GM13977 (cell line): ENCODE data around the gene SLAMF7.

ENCODE experiments used
- DNase-seq: peaks from one replicate; pipeline ENCODE4 v3.0.0; 2012; ENCODE audit warnings: low spot score
- in situ Hi-C: fragments of 300-500 bp; cut with MboI; formaldehyde crosslinking; loops from one replicate; pipeline ENCODE4 v1.12.0; 2022; ENCODE audit warnings: low sequenced_read_pairs, low pct_unique_long_range_greater_than_20kb, mixed read lengths, inconsistent platforms; ENCODE audit not compliant: unreplicated experiment
- TF ChIP-seq, protein P1 (sequence below): IDR thresholded peaks from 2 replicates; pipeline ENCODE4 v1.5.1; 2012; ENCODE audit warnings: mild to moderate bottlenecking, control low read depth; ENCODE audit not compliant: insufficient read depth; ENCODE audit errors: extremely low read depth, missing control alignments

SLAMF7 gene

DNA sequence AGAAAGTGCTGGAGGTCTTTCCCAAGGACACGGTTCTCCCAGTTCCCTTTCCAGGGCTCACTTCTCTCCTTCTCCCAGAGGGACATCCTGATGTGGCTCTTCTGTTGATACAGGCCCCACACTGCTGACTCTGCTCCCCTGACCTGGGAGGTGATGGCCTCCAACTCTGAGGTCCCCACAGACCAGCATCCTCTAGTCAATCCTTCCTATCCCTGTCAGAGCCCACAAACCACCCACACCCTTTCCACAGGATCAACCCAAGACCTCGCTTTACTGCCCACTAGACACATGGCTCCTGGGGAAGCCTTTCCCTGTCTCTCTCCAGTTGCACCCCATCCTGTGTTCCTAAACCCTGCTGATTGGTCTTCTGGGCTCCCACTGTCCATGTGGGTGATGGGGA lies 11.6 kb downstream of the SLAMF7 start:
- in situ Hi-C loops: no loop called here
- DNase-seq: no peak
- TF ChIP-seq, protein P1, sequence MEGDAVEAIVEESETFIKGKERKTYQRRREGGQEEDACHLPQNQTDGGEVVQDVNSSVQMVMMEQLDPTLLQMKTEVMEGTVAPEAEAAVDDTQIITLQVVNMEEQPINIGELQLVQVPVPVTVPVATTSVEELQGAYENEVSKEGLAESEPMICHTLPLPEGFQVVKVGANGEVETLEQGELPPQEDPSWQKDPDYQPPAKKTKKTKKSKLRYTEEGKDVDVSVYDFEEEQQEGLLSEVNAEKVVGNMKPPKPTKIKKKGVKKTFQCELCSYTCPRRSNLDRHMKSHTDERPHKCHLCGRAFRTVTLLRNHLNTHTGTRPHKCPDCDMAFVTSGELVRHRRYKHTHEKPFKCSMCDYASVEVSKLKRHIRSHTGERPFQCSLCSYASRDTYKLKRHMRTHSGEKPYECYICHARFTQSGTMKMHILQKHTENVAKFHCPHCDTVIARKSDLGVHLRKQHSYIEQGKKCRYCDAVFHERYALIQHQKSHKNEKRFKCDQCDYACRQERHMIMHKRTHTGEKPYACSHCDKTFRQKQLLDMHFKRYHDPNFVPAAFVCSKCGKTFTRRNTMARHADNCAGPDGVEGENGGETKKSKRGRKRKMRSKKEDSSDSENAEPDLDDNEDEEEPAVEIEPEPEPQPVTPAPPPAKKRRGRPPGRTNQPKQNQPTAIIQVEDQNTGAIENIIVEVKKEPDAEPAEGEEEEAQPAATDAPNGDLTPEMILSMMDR: no peak

DNA sequence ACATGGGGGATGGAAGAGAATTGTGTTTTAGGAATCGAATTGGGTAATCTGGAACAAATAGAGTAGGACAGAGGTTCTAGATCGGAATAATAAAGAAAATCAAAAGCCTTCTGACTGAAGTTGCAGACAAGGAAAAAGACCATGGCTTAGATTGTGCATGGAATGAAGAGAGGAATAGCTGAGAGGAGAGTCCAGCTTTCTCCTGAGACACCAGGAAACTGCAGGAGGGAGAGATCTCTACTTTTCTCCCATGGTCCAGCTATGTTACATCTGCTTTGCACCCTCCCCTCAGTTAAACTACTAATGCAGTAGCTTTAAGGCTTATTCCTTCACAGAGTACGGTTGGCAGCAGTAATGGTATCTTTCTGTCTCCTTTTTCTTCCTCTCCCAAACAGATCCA lies 13.4 kb downstream of the SLAMF7 start:
- in situ Hi-C loops: no loop called here
- TF ChIP-seq, protein P1: no peak
- DNase-seq: no peak

DNA sequence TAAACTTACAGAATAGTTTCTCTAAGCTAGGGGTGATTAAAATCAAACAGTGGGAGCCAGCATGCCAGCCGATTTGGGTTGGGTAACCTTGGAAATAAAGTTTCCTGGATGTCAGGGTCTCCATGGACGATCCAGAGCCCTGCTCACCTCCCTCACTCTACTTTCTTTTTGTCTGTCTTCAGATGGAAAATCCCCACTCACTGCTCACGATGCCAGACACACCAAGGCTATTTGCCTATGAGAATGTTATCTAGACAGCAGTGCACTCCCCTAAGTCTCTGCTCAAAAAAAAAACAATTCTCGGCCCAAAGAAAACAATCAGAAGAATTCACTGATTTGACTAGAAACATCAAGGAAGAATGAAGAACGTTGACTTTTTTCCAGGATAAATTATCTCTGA lies 13.9 kb downstream of the SLAMF7 start:
- in situ Hi-C loops: no loop called here
- TF ChIP-seq, protein P1: no peak
- no peak for DNase-seq

DNA sequence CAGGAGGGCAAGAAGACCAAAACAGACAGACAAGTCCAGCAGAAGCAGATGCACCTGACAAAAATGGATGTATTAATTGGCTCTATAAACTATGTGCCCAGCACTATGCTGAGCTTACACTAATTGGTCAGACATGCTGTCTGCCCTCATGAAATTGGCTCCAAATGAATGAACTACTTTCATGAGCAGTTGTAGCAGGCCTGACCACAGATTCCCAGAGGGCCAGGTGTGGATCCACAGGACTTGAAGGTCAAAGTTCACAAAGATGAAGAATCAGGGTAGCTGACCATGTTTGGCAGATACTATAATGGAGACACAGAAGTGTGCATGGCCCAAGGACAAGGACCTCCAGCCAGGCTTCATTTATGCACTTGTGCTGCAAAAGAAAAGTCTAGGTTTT lies 14.5 kb downstream of the SLAMF7 start:
- no peak for DNase-seq
- in situ Hi-C loops: no loop called here
- TF ChIP-seq, protein P1: no peak

DNA sequence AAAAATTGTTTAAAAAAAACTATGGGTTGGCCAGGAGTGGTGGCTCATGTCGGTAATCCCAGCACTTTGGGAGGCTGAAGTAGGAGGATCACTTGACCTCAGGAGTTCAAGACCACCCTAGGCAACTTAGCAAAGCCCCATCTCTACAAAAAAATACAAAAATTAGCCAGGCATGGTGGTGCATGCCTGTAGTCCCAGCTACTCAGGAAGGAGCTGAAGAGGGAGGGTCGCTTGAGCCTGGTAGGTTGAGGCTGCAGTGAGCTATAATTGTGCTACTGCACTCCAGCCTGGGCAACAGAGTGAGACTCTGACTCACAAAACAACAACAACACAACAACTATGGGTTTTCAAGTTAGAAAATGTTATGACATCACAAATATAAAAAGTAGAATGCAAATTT lies 16.4 kb downstream of the SLAMF7 start:
- in situ Hi-C loops: no loop called here
- no peak for DNase-seq
- TF ChIP-seq, protein P1: no peak

DNA sequence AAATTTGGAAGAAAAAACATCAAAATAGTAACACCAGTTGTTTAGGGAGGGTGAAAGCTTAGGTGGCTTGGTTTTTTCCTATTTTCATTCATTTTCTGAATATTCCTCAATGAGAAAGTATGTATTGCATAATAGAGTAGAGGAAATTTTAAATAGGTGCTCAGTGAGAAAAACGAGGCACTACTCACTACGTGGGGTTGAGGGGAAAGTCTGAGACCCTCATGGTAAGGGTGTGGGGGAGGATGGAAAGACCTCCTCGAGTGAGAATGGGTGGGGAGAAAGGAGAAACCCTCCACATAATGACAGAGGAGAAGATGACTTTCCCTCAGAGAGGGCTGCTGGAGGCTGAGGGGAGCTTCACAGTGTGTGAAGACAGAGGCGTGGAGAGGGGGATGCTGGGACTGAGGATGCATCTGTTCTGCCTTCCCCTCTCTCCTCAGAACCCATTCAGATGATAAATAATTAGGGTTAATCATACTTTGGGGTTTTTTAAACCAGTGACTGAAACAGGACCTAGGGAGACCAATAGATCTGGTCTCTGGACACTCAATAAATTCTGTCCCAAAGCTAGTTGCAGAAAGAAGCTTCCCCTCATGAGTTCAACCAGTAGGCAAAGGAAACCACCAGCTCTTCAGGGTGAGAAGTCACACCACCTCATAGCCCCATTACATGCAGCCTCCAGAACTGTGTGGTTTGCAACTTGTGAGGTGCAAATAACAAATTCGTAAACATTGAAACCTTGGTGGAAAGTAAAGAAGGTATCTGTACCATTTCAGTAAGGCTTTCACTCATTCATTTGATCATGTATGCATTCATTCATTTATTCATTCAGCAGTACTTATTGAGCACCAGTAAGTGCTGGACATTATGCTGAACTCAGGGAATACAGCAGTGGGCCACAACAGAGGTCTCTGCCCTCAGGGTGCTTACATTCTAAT lies 17.1 kb downstream of the SLAMF7 start:
- DNase-seq: no peak
- TF ChIP-seq, protein P1: no peak
- in situ Hi-C loops: no loop called here
